ENCODE data around the gene P2RY4.

DNA sequence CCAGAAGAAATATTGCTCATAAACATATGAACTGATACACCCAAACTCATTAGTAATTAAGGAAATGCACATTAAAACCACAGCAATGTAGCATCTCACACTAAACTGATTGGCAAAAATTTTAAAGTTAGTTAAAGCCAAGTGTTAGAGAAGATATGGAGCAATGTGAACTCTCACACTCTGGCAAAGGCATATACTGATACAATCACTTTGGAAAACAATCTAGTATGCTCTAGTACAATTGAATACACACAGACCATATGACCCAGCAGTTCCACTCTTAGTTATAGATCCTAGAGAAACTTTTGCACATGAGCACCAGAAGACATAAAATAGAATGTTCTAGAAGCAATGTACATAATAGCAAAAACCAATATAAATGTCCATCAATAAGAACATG is 34.0 kb downstream of the P2RY4 start:
- TF ChIP-seq POLR2A (IDR thresholded peaks at IDR 0.05): no peak
- TF ChIP-seq CTCF (IDR thresholded peaks at IDR 0.05): no peak
